Astrocyte (in vitro differentiated cells and primary cell): ENCODE results near the gene HSPG2. TPM values are rescaled to one million over a fixed set of nuclear protein-coding genes. Genes with fewer than 3 reads are reported as not detected.
"Not testable (repeated sequence)": the region's sequence is repeated elsewhere in the genome, so short reads cannot be mapped to it uniquely, and the experiment has no call there.

Experiments
- DNase-seq: peaks from one replicate; pipeline ENCODE4 v3.0.0-alpha.2; 2010; ENCODE audit warnings: low read depth
- FAIRE-seq: peaks from 2 replicates; lab custom pipeline; 2011; peaks lifted over from hg19 to GRCh38; lab: Jason Lieb, UNC
- H2AFZ ChIP-seq: 2 replicates; pipeline ENCODE4 v1.6.0; 2012; ENCODE audit warnings: low read depth, low read length, inconsistent platforms
- H3K27ac ChIP-seq: 2 replicates; pipeline ENCODE4 v1.5.1; 2011; ENCODE audit warnings: low read depth, low read length, inconsistent platforms
- H3K27me3 ChIP-seq: 2 replicates; pipeline ENCODE4 v1.6.0; 2011; ENCODE audit warnings: low read length, inconsistent platforms; ENCODE audit not compliant: insufficient read depth
- H3K36me3 ChIP-seq: 2 replicates; pipeline ENCODE4 v1.5.1; 2011; ENCODE audit warnings: low read length, inconsistent platforms; ENCODE audit not compliant: insufficient read depth
- H3K4me1 ChIP-seq: 2 replicates; pipeline ENCODE4 v1.5.1; 2011; ENCODE audit warnings: low read length, inconsistent platforms; ENCODE audit not compliant: insufficient read depth
- H3K4me2 ChIP-seq: 2 replicates; pipeline ENCODE4 v1.6.0; 2012; ENCODE audit warnings: low read length, inconsistent platforms
- H3K4me3 ChIP-seq: 2 replicates; pipeline ENCODE4 v1.5.1; 2011; ENCODE audit warnings: low read depth, mild to moderate bottlenecking, low read length, inconsistent platforms; ENCODE audit not compliant: insufficient read depth
- H3K79me2 ChIP-seq: 2 replicates; pipeline ENCODE4 v1.6.0; 2012; ENCODE audit warnings: mild to moderate bottlenecking, low read length, inconsistent platforms; ENCODE audit not compliant: insufficient read depth
- H3K9ac ChIP-seq: 2 replicates; pipeline ENCODE4 v1.6.0; 2012; ENCODE audit warnings: mild to moderate bottlenecking, low read length, inconsistent platforms
- H3K9me3 ChIP-seq: 2 replicates; pipeline ENCODE4 v1.5.1; 2012; ENCODE audit warnings: low read depth, mild to moderate bottlenecking, low read length, inconsistent platforms; ENCODE audit not compliant: insufficient read depth
- H4K20me1 ChIP-seq: 2 replicates; pipeline ENCODE4 v1.6.0; 2012; ENCODE audit warnings: low read length, inconsistent platforms; ENCODE audit not compliant: insufficient read depth
- H3K27ac Mint-ChIP-seq: one replicate; pipeline ENCODE4 v1.8.0; 2021; ENCODE audit warnings: mild to moderate bottlenecking, mixed read lengths; ENCODE audit not compliant: unreplicated experiment
- H3K27me3 Mint-ChIP-seq: one replicate; pipeline ENCODE4 v1.8.0; 2021; ENCODE audit warnings: low read depth, mixed read lengths; ENCODE audit not compliant: unreplicated experiment
- H3K36me3 Mint-ChIP-seq: one replicate; pipeline ENCODE4 v1.8.0; 2021; ENCODE audit warnings: low read depth, mixed read lengths; ENCODE audit not compliant: unreplicated experiment
- H3K4me1 Mint-ChIP-seq: one replicate; pipeline ENCODE4 v1.8.0; 2021; ENCODE audit warnings: low read depth, mixed read lengths; ENCODE audit not compliant: unreplicated experiment
- H3K4me3 Mint-ChIP-seq: one replicate; pipeline ENCODE4 v1.8.0; 2021; ENCODE audit warnings: mild to moderate bottlenecking, moderate library complexity, mixed read lengths; ENCODE audit not compliant: unreplicated experiment
- H3K9me3 Mint-ChIP-seq: one replicate; pipeline ENCODE4 v1.8.0; 2021; ENCODE audit warnings: mild to moderate bottlenecking, mixed read lengths; ENCODE audit not compliant: unreplicated experiment
- CTCF ChIP-seq: IDR thresholded peaks from 2 replicates; pipeline ENCODE4 v1.5.1; 2011; ENCODE audit warnings: low read depth, mild to moderate bottlenecking, inconsistent platforms, low read length, moderate library complexity; ENCODE audit not compliant: insufficient read depth
- EZH2 ChIP-seq: IDR thresholded peaks from 2 replicates; pipeline ENCODE4 v1.6.1; 2012; ENCODE audit warnings: mild to moderate bottlenecking, low read length, inconsistent platforms; ENCODE audit not compliant: insufficient read depth
- total RNA-seq: library from RNA; stranded (reverse); gene quantifications from 2 replicates; pipeline ENCODE4 v1.2.1, GENCODE V29; 2021

Gene HSPG2
- total RNA-seq, 1 donor from 2014 or later, result 249 TPM

GRCh38 chr1:21909286-21909759, 27.8 kb downstream of the HSPG2 start:
- Histone ChIP-seq H4K20me1 (peaks cover 25% of the 10 kb centered on the region), H3K9me3 (no peaks in the 10 kb centered on the region), H2AFZ (no peak overlapping the region), H3K4me3 (no peak overlapping the region), H3K4me2 (peak overlapping the region; percentile 31), H3K36me3 (no peaks in the 10 kb centered on the region), H3K27ac (peak overlapping the region; percentile 44), H3K79me2 (peaks cover 45% of the 10 kb centered on the region), H3K27me3 (no peaks in the 10 kb centered on the region), H3K9ac (peak overlapping the region; percentile 64), H3K4me1 (peaks cover 38% of the 10 kb centered on the region)
- peaks cover 12% of the 10 kb centered on the region for H3K36me3 Mint-ChIP-seq
- no peaks in the 10 kb centered on the region for H3K27me3 Mint-ChIP-seq
- FAIRE-seq (no peak), DNase-seq (no peak)
- H3K4me3 Mint-ChIP-seq, result no peak overlapping the region
- H3K9me3 Mint-ChIP-seq, result no peaks in the 10 kb centered on the region
- TF ChIP-seq EZH2 (no peak), CTCF (no peak)
- peak overlapping the region; percentile 84 for H3K27ac Mint-ChIP-seq
- H3K4me1 Mint-ChIP-seq, result peaks cover 42% of the 10 kb centered on the region

- Histone ChIP-seq H4K20me1 (peaks cover 22% of the 10 kb centered on the region), H3K79me2 (peaks cover 51% of the 10 kb centered on the region), H3K4me1 (peaks cover 40% of the 10 kb centered on the region)
- not testable (repeated sequence) for H3K4me3 ChIP-seq, H3K9ac ChIP-seq, H3K4me3 Mint-ChIP-seq, H3K27me3 Mint-ChIP-seq, FAIRE-seq, H2AFZ ChIP-seq, H3K9me3 Mint-ChIP-seq, H3K9me3 ChIP-seq, H3K27ac ChIP-seq, H3K4me2 ChIP-seq, H3K36me3 ChIP-seq, H3K27me3 ChIP-seq, H3K27ac Mint-ChIP-seq, DNase-seq
- H3K4me1 Mint-ChIP-seq, result peaks cover 40% of the 10 kb centered on the region
- H3K36me3 Mint-ChIP-seq, result peaks cover 12% of the 10 kb centered on the region
Measured at GRCh38 chr1:21907737-21908534, 29.2 kb downstream of the HSPG2 start.

GRCh38 chr1:21907079-21907418, 30.1 kb downstream of the HSPG2 start:
- no peak overlapping the region for H3K4me3 ChIP-seq
- H3K4me1 Mint-ChIP-seq, result peaks cover 37% of the 10 kb centered on the region
- H3K36me3 Mint-ChIP-seq, result peaks cover 12% of the 10 kb centered on the region
- no peak overlapping the region for H2AFZ ChIP-seq
- no peak overlapping the region for H3K4me2 ChIP-seq
- DNase-seq (no peak), FAIRE-seq (no peak)
- no peaks in the 10 kb centered on the region for H3K27me3 Mint-ChIP-seq
- peaks cover 54% of the 10 kb centered on the region for H3K79me2 ChIP-seq
- no peak overlapping the region for H3K27ac Mint-ChIP-seq
- H3K9me3 ChIP-seq, result no peaks in the 10 kb centered on the region
- H3K4me1 ChIP-seq, result peaks cover 43% of the 10 kb centered on the region
- TF ChIP-seq EZH2 (no peak), CTCF (no peak)
- no peaks in the 10 kb centered on the region for H3K9me3 Mint-ChIP-seq
- H3K36me3 ChIP-seq, result no peaks in the 10 kb centered on the region
- H3K27ac ChIP-seq, result no peak overlapping the region
- no peak overlapping the region for H3K4me3 Mint-ChIP-seq
- no peak overlapping the region for H3K9ac ChIP-seq
- H3K27me3 ChIP-seq, result no peaks in the 10 kb centered on the region
- peaks cover 31% of the 10 kb centered on the region for H4K20me1 ChIP-seq
